Testis (tissue), 2 donors: ENCODE measurements around the gene PLCXD3.

Experiments
- POLR2A ChIP-seq: fragments of 450-650 bp; IDR thresholded peaks from one replicate; pipeline ENCODE4 v1.6.1; 2017; ENCODE audit warnings: antibody characterized with exemption, mild to moderate bottlenecking, moderate library complexity
- TF ChIP-seq, protein P1 (sequence below), 3 experiments: fragments of 450-650 bp in 2 of 3; fragments of 200-600 bp in 1 of 3; sonication (generic) in 1 of 3; IDR thresholded peaks; one replicate each; pipeline ENCODE4 v1.5.1; 2016 to 2019; ENCODE audit warnings: antibody characterized with exemption in 3 of 3, mild to moderate bottlenecking in 2 of 3, moderate library complexity in 1 of 3

DNA sequence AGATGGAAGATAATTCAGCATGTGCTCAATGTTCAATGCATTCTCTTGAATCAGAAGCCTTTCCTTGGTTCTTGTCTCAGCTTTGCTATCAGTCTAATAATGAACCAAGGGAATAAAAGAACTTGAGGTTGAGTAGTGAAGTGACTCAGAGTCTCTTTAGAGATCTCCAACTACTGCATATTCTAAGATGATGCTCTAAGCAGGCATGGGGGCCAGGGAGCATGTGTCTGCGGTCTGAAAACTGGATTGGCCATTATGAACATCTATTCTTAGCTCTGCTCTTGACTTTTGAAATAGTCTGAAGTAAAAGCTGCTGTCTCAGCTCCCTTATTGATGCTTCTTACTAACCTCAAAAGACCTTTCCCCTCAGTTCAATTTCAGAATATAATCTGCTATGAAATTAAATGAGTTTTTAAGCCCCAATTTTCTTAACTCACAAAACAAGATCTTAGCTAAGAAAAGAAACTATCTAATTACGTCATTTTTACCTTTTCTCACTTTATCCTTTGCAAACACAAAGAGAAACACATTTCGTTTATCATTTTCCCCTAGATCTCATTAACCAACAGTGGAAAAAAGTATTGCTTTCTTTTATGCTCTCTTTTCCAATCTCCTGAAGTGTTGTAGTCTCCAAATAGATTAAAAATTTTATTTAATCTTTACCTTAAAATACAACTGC, 44.8 kb downstream of the PLCXD3 start:
- TF ChIP-seq, protein P1, sequence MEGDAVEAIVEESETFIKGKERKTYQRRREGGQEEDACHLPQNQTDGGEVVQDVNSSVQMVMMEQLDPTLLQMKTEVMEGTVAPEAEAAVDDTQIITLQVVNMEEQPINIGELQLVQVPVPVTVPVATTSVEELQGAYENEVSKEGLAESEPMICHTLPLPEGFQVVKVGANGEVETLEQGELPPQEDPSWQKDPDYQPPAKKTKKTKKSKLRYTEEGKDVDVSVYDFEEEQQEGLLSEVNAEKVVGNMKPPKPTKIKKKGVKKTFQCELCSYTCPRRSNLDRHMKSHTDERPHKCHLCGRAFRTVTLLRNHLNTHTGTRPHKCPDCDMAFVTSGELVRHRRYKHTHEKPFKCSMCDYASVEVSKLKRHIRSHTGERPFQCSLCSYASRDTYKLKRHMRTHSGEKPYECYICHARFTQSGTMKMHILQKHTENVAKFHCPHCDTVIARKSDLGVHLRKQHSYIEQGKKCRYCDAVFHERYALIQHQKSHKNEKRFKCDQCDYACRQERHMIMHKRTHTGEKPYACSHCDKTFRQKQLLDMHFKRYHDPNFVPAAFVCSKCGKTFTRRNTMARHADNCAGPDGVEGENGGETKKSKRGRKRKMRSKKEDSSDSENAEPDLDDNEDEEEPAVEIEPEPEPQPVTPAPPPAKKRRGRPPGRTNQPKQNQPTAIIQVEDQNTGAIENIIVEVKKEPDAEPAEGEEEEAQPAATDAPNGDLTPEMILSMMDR (IDR thresholded peaks at IDR 0.05) = no peak
- TF ChIP-seq POLR2A = no peak
